HUES48 (cell line): ENCODE results near the gene ACAD9.

Experiments
- H3K27ac ChIP-seq: one replicate; pipeline ENCODE4 v1.7.0; 2013; ENCODE audit warnings: low read depth, low read length, inconsistent platforms
- H3K27me3 ChIP-seq: 2 replicates; pipeline ENCODE4 v1.6.1; 2013; ENCODE audit warnings: mild to moderate bottlenecking, low read length; ENCODE audit not compliant: control insufficient read depth, insufficient read depth
- H3K36me3 ChIP-seq: 2 replicates; pipeline ENCODE4 v1.6.1; 2013; ENCODE audit warnings: low read length; ENCODE audit not compliant: control insufficient read depth, insufficient read depth
- H3K4me1 ChIP-seq: 2 replicates; pipeline ENCODE4 v1.6.1; 2013; ENCODE audit warnings: mild to moderate bottlenecking, low read length; ENCODE audit not compliant: control insufficient read depth, insufficient read depth
- H3K4me3 ChIP-seq: 2 replicates; pipeline ENCODE4 v1.5.1; 2013; ENCODE audit warnings: mild to moderate bottlenecking, low read depth, low read length
- H3K9ac ChIP-seq: 2 replicates; pipeline ENCODE4 v1.6.1; 2013; ENCODE audit warnings: mild to moderate bottlenecking, low read depth, low read length, moderate library complexity
- H3K9me3 ChIP-seq: 2 replicates; pipeline ENCODE4 v1.6.1; 2013; ENCODE audit warnings: low read length; ENCODE audit not compliant: control insufficient read depth, insufficient read depth

Gene ACAD9

DNA sequence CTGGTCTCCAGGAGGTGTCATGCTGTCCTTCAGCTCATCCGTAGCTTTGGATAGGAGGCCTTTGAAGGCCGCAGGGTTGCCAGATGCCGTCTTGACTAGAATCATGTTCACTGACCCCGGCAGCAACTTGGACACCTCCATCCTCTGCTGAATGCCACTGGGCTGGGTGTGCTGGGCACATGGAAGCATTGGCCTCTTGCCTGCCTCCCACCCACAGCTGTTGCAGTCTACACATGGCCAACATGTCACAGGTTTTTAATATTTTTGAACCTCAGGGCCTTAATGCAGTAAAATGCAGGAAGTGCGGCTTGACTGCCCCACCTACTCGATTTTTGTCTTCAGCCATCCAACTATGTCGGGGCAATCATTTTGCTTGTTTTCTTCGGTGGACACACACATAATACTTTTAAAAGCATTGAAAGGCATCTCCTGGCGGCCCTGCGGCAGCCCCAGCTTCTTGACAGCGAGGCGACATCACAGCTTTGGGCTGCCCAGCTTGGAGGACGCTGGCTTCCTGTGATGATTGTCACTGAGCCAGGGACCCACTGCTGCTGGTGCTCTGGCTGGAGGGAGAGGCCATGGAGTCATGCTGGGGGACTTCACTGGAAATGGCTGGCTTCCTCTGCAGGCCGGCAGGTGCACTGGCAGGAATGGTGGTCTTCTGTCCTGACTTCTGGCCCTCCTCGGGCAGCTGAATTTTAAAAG lies 31.6 kb upstream of the ACAD9 start:
- Histone ChIP-seq H3K4me1 (peaks cover 6% of the 10 kb centered on the region), H3K4me3 (no peak overlapping the region), H3K27me3 (no peaks in the 10 kb centered on the region), H3K36me3 (no peaks in the 10 kb centered on the region), H3K9ac (no peak overlapping the region), H3K27ac (no peak overlapping the region), H3K9me3 (0 out of 2 replicates have a peak, but pooled peaks cover 4% of the 10 kb centered on the region)

DNA sequence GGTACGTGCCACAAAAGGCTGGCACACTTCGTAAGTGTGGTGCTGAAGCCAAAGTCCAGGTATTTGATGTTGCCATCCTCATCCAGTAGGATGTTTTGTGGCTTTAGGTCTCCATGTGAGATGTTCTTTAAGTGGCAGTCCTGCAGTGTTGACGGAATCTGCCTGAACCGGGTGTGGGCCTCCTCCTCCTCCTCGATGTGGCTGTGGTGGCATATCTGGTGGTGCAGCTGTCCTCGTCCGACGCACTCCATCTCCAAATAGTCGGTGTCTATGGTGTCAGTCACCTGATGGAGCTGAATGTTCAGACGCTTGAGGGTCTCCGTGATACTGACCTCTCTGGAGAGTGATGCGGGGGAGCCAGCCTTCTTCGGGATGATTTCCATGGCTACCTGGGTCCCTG lies 30.5 kb upstream of the ACAD9 start:
- H3K27me3 ChIP-seq = no peaks in the 10 kb centered on the region
- no peak overlapping the region for H3K4me3 ChIP-seq
- no peak overlapping the region for H3K27ac ChIP-seq
- no peaks in the 10 kb centered on the region for H3K36me3 ChIP-seq
- H3K9ac ChIP-seq = no peak overlapping the region
- H3K9me3 ChIP-seq = peaks cover 9% of the 10 kb centered on the region; the same call in 1 of the 2 replicates
- H3K4me1 ChIP-seq = peaks cover 6% of the 10 kb centered on the region

DNA sequence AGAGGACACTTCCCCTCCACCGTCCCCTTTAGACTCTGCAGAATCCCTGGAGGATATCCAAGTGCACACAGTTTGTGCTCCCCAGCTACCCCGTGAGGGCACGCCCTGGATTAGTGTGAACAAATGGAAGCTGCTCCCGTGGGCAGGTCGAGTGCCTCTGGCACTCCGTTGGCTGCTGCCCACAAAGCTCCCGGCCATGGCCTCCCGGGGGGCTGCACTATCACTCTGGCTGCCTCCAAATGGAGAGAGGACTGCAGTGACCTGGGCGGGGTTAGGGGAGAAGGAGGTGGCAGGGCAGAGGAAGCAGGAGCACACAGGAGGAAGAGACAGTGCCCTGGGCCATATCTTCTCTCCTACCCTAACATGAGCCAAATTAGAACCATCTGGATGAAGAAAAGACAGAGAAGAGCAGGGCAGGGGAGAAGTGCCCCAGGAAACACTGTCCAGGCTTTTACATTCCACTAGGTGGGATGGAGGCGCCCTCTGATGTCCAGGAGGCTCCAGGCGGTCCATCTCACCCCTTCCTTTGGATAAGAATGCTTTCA lies 29.4 kb upstream of the ACAD9 start:
- H3K9ac ChIP-seq = no peak overlapping the region
- no peaks in the 10 kb centered on the region for H3K27me3 ChIP-seq
- H3K4me3 ChIP-seq = no peak overlapping the region
- H3K4me1 ChIP-seq = peaks cover 6% of the 10 kb centered on the region
- H3K9me3 ChIP-seq = peaks cover 19% of the 10 kb centered on the region
- H3K27ac ChIP-seq = no peak overlapping the region
- H3K36me3 ChIP-seq = no peaks in the 10 kb centered on the region

DNA sequence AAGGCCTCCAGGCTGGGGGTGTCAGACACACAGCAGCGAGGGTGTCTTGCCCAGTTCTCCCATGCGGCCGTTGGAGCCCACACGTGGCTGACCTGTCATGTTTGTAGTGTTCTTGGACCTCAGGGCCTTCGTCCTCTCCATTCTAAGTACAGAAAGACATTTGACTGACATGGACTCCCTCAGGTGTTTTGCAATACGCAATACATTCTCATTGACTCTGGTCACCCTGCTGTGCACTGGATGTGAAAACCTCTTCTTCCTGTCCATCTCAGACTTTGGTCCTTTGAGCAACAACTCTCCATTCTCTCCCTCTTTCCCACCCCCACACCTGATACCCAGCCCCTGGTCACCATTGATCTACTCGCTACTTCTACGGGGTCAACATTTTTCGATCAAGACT lies 28.9 kb upstream of the ACAD9 start:
- H3K9ac ChIP-seq = no peak overlapping the region
- no peak overlapping the region for H3K4me3 ChIP-seq
- H3K27ac ChIP-seq = no peak overlapping the region
- no peaks in the 10 kb centered on the region for H3K27me3 ChIP-seq
- H3K36me3 ChIP-seq = no peaks in the 10 kb centered on the region
- H3K9me3 ChIP-seq = peaks cover 23% of the 10 kb centered on the region
- peaks cover 3% of the 10 kb centered on the region; the same call in 1 of the 2 replicates for H3K4me1 ChIP-seq

DNA sequence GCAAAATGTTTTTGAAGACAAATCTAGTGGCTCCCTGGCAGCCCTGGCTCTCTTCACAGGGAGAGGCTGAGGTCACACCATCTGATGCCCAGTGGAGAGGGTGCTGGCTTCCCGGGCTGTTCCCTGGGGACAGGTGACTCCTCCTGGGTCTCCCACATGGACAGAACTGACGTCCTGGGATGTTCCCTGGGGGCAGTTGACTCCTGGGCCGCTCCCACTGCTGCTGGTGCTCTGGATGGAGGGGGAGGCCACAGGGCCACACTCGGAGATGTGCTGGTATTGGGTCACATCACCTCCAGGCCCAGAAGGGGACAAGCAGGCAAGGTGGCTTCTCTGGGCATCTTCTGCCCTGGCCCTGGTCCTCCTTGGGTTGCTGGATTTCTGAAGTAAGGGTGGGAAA lies 27.8 kb upstream of the ACAD9 start:
- H3K27ac ChIP-seq = no peak overlapping the region
- H3K27me3 ChIP-seq = no peaks in the 10 kb centered on the region
- H3K9me3 ChIP-seq = peaks cover 27% of the 10 kb centered on the region
- no peak overlapping the region for H3K9ac ChIP-seq
- H3K36me3 ChIP-seq = no peaks in the 10 kb centered on the region
- H3K4me1 ChIP-seq = 0 out of 2 replicates have a peak, but pooled peaks cover 2% of the 10 kb centered on the region
- H3K4me3 ChIP-seq = no peak overlapping the region

DNA sequence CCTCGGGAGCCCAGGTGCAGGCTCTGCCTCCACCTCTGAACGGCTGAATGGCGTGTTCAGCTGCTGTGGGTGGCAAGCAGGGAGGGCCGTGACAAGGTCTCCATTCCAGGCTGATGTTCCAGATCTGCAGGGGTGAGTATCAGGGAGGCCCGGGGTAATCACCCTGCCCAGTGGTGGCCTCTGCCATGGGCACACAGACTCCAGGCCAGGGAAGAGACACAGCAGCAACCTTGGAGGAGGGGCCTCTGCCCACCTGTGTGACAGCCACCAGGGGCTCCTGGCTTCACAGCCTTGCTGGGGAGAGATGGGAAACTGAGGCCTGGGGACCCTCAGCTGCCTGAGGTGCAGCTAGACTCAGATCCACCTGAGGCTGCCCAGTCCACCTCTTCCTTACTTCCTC lies 25.6 kb upstream of the ACAD9 start:
- H3K9ac ChIP-seq = no peak overlapping the region
- no peak overlapping the region for H3K27ac ChIP-seq
- H3K4me1 ChIP-seq = no peaks in the 10 kb centered on the region
- no peaks in the 10 kb centered on the region for H3K27me3 ChIP-seq
- H3K4me3 ChIP-seq = no peak overlapping the region
- H3K9me3 ChIP-seq = peaks cover 38% of the 10 kb centered on the region
- no peaks in the 10 kb centered on the region for H3K36me3 ChIP-seq

DNA sequence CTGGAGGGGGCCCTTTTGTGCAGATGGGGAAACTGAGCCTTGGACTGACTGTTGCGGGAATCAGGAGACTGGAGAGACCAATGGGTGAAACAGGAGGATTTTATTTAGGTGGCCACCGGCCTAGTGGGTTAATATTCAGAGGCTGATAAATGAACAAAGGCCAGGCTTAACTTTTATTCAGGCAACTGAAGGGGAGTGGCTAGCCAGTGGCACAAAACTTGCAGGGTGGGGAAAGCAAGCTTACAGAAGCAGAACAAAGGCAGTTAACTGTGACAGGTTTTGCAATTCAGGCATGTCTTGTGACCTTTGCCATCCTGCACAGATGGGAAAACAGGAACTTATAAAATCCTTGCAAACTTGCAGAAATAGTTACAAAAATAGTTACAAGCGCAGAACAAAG lies 24.9 kb upstream of the ACAD9 start:
- Histone ChIP-seq H3K4me1 (no peaks in the 10 kb centered on the region), H3K4me3 (no peak overlapping the region), H3K36me3 (no peaks in the 10 kb centered on the region), H3K9me3 (peaks cover 45% of the 10 kb centered on the region), H3K27me3 (no peaks in the 10 kb centered on the region), H3K27ac (no peak overlapping the region), H3K9ac (no peak overlapping the region)

DNA sequence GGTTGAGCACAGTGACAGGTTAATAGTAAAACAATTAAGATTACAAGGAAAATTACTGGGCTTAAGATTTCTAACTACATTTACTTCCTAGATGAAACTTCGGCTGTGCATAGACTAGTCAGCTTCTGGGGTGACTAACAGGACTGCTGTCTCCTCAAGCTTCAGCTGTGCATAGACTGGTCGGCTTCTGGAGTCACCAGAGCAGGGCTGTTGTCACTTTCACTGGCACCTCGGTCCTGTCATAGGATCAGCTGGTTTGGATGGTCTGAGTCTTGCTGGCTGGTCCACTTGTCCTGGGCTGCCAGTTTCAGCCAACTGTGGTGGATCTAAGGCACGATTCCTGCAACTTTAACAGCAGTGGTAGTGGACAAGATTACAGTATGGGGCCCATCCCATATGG lies 23.9 kb upstream of the ACAD9 start:
- H3K9me3 ChIP-seq = peaks cover 56% of the 10 kb centered on the region
- no peak overlapping the region for H3K27ac ChIP-seq
- H3K4me1 ChIP-seq = no peaks in the 10 kb centered on the region
- no peaks in the 10 kb centered on the region for H3K36me3 ChIP-seq
- no peaks in the 10 kb centered on the region for H3K27me3 ChIP-seq
- no peak overlapping the region for H3K9ac ChIP-seq
- H3K4me3 ChIP-seq = no peak overlapping the region

DNA sequence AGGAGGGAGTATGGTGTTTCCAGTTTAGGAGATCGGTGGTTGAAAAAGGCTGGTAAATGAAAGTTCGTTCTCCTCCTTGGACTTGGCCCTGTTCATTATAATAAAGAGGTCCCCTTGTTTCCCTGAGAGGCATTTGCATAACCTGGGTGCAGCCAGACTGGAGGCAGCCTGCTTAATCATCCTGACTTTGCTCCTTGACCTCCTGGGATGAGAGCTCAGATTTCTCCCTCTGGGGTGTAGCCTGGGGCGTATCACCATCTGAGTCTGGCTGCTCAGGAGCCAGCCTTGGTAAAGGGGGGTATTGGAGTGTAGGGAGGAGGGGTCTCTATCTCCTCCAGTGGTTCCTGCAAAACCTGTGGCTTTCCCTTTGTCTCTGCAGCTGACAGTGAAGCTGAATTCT lies 21.3 kb upstream of the ACAD9 start:
- Histone ChIP-seq H3K4me1 (no peaks in the 10 kb centered on the region), H3K9ac (no peak overlapping the region), H3K27ac (no peak overlapping the region), H3K36me3 (no peaks in the 10 kb centered on the region), H3K4me3 (no peak overlapping the region), H3K9me3 (peaks cover 52% of the 10 kb centered on the region), H3K27me3 (no peaks in the 10 kb centered on the region)

DNA sequence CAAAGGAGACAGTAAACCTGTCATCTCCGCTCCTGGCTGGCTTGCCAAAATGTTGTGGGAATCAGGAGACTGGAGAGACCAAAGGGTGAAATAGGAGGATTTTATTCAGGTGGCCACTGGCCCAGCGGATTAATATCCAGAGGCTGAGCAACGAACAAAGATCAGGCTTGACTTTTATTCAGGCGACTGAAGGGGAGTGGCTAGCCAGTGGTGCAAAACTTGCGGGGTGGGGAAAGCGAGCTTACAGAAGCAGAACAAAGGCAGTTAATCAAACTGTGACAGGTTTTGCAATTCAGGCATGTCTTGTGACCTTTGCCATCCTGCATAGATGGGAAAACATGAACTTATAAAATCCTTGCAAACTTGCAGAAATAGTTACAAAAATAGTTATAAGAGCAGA lies 19.8 kb upstream of the ACAD9 start:
- Histone ChIP-seq H3K4me1 (no peaks in the 10 kb centered on the region), H3K27ac (no peak overlapping the region), H3K4me3 (no peak overlapping the region), H3K9me3 (peaks cover 40% of the 10 kb centered on the region), H3K27me3 (no peaks in the 10 kb centered on the region), H3K9ac (no peak overlapping the region), H3K36me3 (no peaks in the 10 kb centered on the region)

DNA sequence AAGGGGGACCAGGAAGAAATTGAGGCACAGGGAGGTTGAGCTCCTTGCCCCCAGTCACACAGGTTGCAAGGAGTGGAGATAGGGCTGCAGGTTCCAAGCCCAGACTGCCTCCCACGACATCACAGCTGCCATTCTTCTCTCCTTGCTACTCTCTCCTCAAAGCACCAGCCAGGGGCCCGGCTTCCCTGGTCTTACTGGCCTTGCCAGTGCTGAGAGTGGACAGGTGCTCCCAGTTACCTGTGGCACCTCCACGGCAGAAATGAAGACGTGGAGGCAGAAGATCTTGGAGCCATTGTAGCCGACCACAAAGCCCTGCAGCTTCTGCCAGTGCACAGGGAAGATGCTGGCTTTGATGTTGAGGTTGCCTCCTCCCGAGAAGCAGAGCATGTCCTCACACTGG lies 17.9 kb upstream of the ACAD9 start:
- no peaks in the 10 kb centered on the region for H3K36me3 ChIP-seq
- no peak overlapping the region for H3K9ac ChIP-seq
- no peak overlapping the region for H3K4me3 ChIP-seq
- H3K9me3 ChIP-seq = peaks cover 30% of the 10 kb centered on the region
- no peaks in the 10 kb centered on the region for H3K4me1 ChIP-seq
- no peaks in the 10 kb centered on the region for H3K27me3 ChIP-seq
- no peak overlapping the region for H3K27ac ChIP-seq
